SJCRH30 (cell line): ENCODE measurements around the gene NPC2. TPM values are rescaled to one million over a fixed set of nuclear protein-coding genes. Genes with fewer than 3 reads are reported as not detected.
"Not testable (repeated sequence)": the region's sequence is repeated elsewhere in the genome, so short reads cannot be mapped to it uniquely, and the experiment has no call there.

Source experiments
- DNase-seq, 2 experiments: peaks; one replicate each; pipeline ENCODE4 v3.0.0-alpha.2; 2015 to 2020
- H3K27ac ChIP-seq: fragments of 250-450 bp; sonication (Bioruptor Pico); 2 replicates; pipeline ENCODE4 v1.5.1; 2020; ENCODE audit warnings: mild to moderate bottlenecking, moderate library complexity
- H3K27me3 ChIP-seq: fragments of 250-450 bp; sonication (Bioruptor Pico); 2 replicates; pipeline ENCODE4 v1.5.1; 2020; ENCODE audit warnings: mild to moderate bottlenecking, moderate library complexity
- H3K36me3 ChIP-seq: fragments of 250-450 bp; sonication (Bioruptor Pico); 2 replicates; pipeline ENCODE4 v1.5.1; 2020; ENCODE audit warnings: mild to moderate bottlenecking, moderate library complexity
- H3K4me1 ChIP-seq: fragments of 250-450 bp; sonication (Bioruptor Pico); 2 replicates; pipeline ENCODE4 v1.5.1; 2020; ENCODE audit warnings: mild to moderate bottlenecking, moderate library complexity
- H3K4me3 ChIP-seq: fragments of 250-450 bp; sonication (Bioruptor Pico); 2 replicates; pipeline ENCODE4 v1.5.1; 2020; ENCODE audit warnings: mild to moderate bottlenecking, moderate library complexity
- H3K9me3 ChIP-seq: fragments of 250-450 bp; sonication (Bioruptor Pico); replicated peaks from 2 replicates; pipeline ENCODE4 v1.5.1; 2020; ENCODE audit warnings: mild to moderate bottlenecking, moderate library complexity
- total RNA-seq: library from RNA; depleted of rRNA; stranded (reverse); fragments of >200 nt; shearing (Covaris generic); gene quantifications from 2 replicates; pipeline ENCODE4 v1.2.3, GENCODE V29; 2014

NPC2 gene
- total RNA-seq, 1 experiment from 2014 or later, result 99.2 TPM

DNA sequence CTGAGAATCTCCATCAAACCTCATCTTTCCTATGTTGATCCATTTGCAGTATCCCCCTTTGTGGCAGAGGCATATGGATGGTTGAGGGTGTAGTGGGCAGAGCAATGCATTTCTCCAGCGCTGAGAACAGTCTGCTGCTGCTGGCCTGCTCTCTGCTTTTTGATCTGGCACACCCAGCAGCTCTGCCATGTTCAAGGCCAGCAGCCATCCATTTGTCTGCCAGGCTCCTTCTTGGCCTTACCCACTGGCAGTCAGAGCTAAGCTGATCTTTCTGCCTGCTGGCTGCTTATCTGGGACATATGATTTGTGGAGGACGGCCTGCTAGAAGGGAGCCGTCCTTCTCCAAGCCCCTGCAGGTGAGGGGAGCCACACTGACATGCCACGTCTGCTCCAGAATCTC is 17.0 kb downstream of the NPC2 start:
- H3K4me3 ChIP-seq, result no peak overlapping the region
- no peak overlapping the region for H3K27ac ChIP-seq
- no peak for DNase-seq
- no peaks in the 10 kb centered on the region for H3K27me3 ChIP-seq
- no peaks in the 10 kb centered on the region for H3K36me3 ChIP-seq
- no peaks in the 10 kb centered on the region for H3K9me3 ChIP-seq
- H3K4me1 ChIP-seq, result no peaks in the 10 kb centered on the region

DNA sequence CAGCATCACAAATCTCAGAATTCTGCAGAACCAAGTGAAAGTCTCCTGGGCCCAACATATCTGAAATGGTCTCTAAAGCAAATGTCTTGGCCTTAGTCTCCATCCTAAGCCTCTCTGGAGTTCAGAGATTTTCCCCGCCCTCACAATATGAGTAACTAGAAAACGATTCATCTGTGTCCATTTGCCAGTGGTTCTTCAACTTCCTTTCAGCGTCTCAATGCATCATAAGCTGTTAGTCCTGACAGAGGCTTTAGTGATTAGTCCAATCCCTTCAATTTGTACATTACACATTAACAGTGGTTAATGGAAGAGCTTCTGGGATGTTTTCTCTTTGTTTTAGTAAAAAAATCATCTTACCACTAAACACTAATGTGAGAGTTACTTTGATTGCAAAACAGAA is 17.4 kb downstream of the NPC2 start:
- DNase-seq, result no peak
- no peaks in the 10 kb centered on the region for H3K4me1 ChIP-seq
- H3K27me3 ChIP-seq, result no peaks in the 10 kb centered on the region
- no peak overlapping the region for H3K27ac ChIP-seq
- H3K9me3 ChIP-seq, result no peaks in the 10 kb centered on the region
- H3K4me3 ChIP-seq, result no peak overlapping the region
- H3K36me3 ChIP-seq, result no peaks in the 10 kb centered on the region

DNA sequence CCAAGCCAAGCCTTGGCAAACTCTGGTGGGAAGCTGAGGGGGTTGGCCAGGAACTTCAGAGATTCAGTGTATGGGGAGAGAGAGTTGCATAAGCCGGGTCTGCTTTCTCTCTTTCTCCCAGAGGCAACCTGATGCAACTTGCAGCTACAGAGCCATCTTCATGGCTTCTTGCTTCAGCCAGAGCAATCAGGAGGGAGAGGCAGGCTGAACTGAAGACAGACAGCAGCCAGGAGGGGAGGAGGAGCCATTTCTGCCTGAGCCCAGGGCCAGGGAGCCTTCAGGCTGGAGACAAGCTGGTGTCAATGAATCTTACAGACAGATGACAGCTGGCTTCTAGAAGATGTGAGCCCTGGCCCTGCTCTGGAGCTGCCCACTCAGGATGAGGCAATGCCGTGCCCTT is 18.7 kb downstream of the NPC2 start:
- peak in 1 of 2 experiments; percentile 13 for DNase-seq
- Histone ChIP-seq H3K9me3 (no peaks in the 10 kb centered on the region), H3K4me3 (no peak overlapping the region), H3K27me3 (no peaks in the 10 kb centered on the region), H3K4me1 (no peaks in the 10 kb centered on the region), H3K27ac (no peak overlapping the region), H3K36me3 (no peaks in the 10 kb centered on the region)

DNA sequence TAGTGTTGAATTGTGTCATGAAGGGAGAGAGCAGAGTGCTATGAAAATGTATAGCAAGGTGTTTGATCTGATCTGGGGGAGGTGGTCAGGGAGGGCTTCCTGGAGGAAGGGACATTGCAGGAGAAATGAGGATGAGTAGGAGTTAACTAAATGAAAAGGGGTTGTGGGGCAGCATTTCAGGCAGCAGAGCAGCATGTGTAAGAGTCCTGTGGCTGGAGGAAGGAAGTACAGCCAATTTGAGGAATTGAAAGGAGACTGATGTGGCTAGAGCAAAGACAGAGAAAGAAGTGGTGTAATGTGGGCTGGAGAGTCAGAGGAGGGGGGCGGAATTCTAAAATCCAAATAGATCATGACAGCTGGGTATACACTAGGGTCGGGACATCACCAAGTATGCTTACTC is 20.5 kb downstream of the NPC2 start:
- Histone ChIP-seq H3K27me3 (no peaks in the 10 kb centered on the region), H3K27ac (no peak overlapping the region), H3K36me3 (no peaks in the 10 kb centered on the region), H3K4me1 (no peaks in the 10 kb centered on the region), H3K4me3 (no peak overlapping the region), H3K9me3 (no peaks in the 10 kb centered on the region)
- DNase-seq, result no peak

DNA sequence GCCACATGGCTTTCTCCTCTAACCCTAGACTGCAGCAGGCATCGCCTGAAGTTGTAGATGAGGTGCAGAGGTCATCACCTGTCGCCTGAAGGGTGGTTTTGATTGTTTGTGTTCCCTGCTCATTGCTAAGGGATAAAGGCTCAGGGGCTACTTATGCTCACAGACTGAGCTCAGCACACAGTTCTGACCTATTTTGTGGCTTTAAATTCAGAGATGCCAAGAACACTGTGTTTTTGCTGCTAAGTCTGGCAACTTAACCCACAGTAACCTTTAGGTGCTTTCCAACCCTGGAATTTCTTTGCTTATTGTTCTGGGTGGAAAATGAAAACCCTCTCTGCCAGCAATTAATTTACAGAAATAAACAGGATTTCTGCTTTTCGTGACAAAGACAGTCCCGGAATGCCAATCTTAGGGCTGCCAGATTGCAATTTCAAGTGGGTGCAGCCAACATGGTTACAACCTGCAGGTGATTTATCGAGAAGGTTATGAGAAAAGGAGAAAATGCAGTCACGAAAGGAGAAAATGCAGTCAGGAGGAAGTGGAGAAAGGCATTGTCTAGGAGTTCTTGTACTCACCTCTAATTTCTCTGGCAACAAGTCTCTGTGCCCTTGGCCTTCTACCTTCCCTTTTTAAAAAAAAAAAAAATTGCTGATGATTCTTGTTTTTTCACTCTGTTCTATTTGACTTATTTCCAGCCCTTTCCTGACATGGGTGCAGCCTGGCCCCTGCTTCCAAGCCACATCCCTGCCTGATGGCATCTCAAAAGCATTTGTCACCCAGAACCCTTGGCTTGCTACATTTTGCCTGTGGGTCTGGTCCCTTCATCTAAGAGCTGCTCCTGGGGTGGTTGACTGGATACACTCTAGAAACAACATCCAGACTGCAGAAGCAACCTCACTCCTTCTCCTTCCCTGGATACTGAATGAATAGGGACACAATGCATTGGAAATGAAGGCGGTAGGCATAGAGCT is 23.3 kb downstream of the NPC2 start:
- Histone ChIP-seq H3K27me3 (no peaks in the 10 kb centered on the region), H3K4me3 (no peak overlapping the region), H3K27ac (no peak overlapping the region), H3K9me3 (no peaks in the 10 kb centered on the region), H3K36me3 (no peaks in the 10 kb centered on the region), H3K4me1 (no peaks in the 10 kb centered on the region)
- no peak for DNase-seq

DNA sequence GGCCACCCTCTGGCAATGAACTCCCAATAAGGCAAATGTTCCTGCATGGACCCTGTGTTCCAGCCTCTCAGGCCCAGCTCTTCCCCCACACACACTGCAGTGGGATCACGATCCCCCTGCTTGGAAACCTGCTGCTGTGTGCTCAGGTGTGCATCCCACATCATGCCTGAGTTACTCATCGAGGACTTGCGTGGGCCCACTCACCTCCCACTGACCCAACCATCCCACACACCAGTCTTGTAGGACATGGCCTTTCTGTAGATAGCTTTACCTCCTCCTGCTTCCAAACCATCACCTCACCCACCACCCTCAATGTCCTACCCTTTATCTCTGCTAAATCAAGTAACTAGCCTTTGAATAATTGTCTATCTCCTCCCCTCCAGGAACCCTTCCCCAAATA is 24.6 kb downstream of the NPC2 start:
- no peaks in the 10 kb centered on the region for H3K9me3 ChIP-seq
- H3K4me1 ChIP-seq, result no peaks in the 10 kb centered on the region
- no peaks in the 10 kb centered on the region for H3K36me3 ChIP-seq
- H3K27me3 ChIP-seq, result no peaks in the 10 kb centered on the region
- no peak for DNase-seq
- H3K27ac ChIP-seq, result no peak overlapping the region
- no peak overlapping the region for H3K4me3 ChIP-seq

DNA sequence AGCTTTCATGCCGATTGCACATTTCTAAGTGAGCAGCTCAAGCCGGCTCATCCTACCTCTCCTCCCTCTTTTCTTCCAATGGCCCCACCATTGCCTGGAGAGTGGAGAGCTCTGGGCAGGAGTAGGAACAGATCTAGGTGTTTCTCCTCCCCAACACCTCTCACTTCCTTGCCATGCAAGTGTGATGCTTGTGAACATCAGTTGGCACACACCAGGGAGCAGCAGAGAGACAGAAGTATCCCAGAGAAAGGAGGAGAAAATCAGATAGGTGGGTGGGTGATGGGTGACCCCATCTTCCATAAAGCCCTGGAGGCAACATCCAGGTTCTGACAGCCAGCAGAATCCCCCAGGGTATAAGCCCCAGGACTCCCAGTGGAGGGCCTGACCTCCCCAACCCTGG is 27.8 kb downstream of the NPC2 start:
- H3K27ac ChIP-seq, result no peak overlapping the region
- no peak overlapping the region for H3K4me3 ChIP-seq
- no peaks in the 10 kb centered on the region; the same call in 1 of the 2 replicates for H3K4me1 ChIP-seq
- no peaks in the 10 kb centered on the region for H3K27me3 ChIP-seq
- no peak for DNase-seq
- H3K36me3 ChIP-seq, result no peaks in the 10 kb centered on the region
- H3K9me3 ChIP-seq, result no peaks in the 10 kb centered on the region

DNA sequence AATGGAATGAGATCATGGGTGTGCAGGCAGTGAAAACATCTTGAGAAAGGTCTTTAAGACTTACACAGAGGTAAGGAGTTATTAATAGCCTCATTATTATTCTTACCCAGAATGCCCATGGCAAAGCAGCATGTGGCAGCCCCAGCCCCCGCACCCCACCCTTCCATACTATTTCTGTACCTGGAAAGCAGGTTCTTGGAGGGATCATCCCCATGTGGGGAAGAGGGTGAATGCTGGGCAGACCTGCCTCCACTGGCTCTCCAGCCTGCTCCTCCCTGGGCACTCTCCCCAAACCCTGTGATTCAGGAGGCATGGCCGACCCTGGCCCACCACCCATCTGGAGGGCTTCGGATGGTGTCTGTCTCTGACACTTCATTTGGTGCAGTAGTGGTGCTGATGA is 28.3 kb downstream of the NPC2 start:
- no peaks in the 10 kb centered on the region for H3K27me3 ChIP-seq
- DNase-seq, result no peak
- H3K9me3 ChIP-seq, result no peaks in the 10 kb centered on the region
- no peak overlapping the region for H3K27ac ChIP-seq
- H3K4me1 ChIP-seq, result peaks cover 5% of the 10 kb centered on the region
- no peak overlapping the region for H3K4me3 ChIP-seq
- no peaks in the 10 kb centered on the region for H3K36me3 ChIP-seq

DNA sequence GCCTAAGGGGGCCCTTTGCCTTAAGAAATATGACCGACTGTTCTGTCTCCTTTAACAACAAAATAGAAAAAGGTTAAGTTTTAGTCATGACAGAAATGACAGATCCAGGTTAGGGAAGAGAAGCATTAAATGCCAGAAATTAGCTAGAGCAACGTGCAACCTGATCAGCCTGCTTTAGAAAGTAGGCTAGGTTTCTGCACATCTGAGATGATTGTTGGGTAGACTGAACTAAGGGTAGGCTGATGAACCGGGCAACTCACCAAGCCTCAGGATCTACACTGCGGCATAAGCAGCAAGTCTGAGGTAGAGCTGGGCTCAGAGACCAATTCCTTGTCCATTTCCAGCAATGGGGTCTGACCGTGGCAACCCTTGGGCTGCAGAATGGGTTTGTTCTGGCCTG is 29.4 kb downstream of the NPC2 start:
- DNase-seq, result no peak
- Histone ChIP-seq H3K4me1 (peaks cover 5% of the 10 kb centered on the region), H3K27me3 (no peaks in the 10 kb centered on the region), H3K4me3 (no peak overlapping the region), H3K36me3 (no peaks in the 10 kb centered on the region), H3K9me3 (no peaks in the 10 kb centered on the region), H3K27ac (no peak overlapping the region)

DNA sequence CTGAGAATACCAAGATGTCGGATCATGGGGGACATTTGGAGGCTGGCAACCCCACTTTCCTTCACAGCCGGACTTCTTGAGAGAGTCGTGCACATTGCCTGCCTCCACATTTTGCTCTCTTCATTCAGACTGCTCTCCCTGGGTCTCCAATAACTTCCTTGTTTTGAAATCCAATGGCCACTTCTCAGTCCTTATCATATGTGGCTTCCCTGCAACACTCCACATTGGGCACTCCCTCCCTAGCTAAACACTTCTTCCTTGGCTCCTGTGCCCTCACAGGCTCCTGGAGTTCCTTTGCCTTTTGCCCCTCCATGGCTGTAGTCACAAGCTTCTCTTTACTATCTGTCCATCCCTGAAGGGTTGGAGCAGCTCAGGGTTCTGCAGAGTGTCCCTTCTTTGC is 30.1 kb downstream of the NPC2 start:
- Histone ChIP-seq H3K4me3 (no peak overlapping the region), H3K27me3 (no peaks in the 10 kb centered on the region), H3K4me1 (peaks cover 5% of the 10 kb centered on the region), H3K36me3 (no peaks in the 10 kb centered on the region), H3K27ac (no peak overlapping the region), H3K9me3 (no peaks in the 10 kb centered on the region)
- no peak for DNase-seq

DNA sequence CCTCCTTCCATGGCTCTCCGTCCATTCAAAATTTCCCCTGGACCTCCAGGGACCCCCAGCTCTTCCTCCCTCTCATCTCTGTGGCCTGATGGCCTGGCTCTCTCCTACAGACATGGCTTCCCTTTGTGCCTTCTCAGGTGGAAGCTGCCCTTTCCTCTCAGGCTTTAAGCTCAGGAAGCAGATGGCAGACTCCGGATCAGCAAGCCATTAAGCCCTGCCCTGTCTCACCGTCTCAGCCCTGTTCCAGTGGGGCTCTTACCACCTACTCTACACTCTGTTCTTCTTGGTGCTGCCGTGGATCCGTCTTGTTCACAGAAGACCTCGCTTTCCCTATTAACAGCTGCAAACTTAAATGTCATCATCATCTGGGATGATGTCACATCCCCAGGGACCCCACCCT is 33.1 kb downstream of the NPC2 start:
- Histone ChIP-seq H3K36me3 (no peaks in the 10 kb centered on the region), H3K4me3 (no peak overlapping the region), H3K4me1 (peaks cover 6% of the 10 kb centered on the region), H3K27ac (no peak overlapping the region), H3K9me3 (no peaks in the 10 kb centered on the region), H3K27me3 (no peaks in the 10 kb centered on the region)
- DNase-seq, result peak in 1 of 2 experiments; percentile 9

DNA sequence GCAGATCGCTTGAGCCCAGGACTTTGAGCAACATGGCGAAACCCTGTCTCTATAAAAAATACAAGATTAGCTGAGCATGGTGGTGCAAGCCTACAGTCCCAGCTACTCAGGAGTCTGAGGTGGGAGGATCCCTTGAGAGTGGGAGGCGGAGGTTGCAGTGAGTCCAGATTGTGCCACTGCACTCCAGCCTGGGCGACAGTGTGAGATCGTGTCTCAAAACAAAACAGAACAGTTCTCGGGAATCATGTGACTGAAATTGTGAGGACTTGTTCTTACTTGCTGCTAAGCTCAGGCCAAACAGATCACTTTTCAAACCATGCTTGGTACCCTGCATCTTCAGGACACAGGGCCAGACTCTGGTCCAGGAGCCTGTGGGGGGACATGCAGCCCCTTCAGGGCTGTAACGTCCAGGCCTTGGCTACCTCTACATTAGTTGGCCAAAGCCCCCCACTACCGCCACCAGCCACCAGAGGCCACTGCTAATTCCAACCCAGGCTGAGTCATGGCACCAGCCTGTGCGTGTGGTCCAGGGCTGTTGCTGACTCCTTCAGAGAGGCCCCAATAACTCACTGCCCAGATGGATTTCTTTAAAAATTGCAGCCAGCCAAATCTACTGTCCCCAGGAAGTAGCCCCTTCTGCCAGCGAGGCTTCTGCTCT is 33.7 kb downstream of the NPC2 start:
- H3K27ac ChIP-seq, result no peak overlapping the region
- no peak overlapping the region for H3K4me3 ChIP-seq
- H3K4me1 ChIP-seq, result peaks cover 9% of the 10 kb centered on the region
- DNase-seq, result peak; percentile 63 to 71
- H3K36me3 ChIP-seq, result no peaks in the 10 kb centered on the region
- no peaks in the 10 kb centered on the region for H3K27me3 ChIP-seq
- no peaks in the 10 kb centered on the region for H3K9me3 ChIP-seq

DNA sequence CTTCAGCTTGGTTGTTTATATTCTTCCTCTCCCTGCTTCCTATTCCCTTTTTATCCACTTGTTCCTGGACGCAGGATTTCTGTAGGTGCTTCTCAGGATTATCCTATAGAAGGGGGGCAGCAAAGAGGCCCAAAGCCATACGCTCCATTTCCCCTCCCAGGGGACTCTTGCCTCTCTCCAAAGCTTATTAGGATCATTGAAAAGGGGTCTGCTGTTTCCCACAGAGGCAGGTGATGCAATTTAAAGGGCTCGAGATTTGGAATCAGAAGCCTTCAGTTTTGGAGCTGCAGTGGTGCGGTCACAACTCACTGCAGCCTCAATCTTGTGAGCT is 35.6 kb downstream of the NPC2 start:
- Histone ChIP-seq H3K36me3 (no peaks in the 10 kb centered on the region), H3K4me3 (no peak overlapping the region), H3K9me3 (no peaks in the 10 kb centered on the region; the same call in 1 of the 2 replicates), H3K27me3 (no peaks in the 10 kb centered on the region), H3K4me1 (peaks cover 9% of the 10 kb centered on the region), H3K27ac (no peak overlapping the region)
- no peak for DNase-seq

DNA sequence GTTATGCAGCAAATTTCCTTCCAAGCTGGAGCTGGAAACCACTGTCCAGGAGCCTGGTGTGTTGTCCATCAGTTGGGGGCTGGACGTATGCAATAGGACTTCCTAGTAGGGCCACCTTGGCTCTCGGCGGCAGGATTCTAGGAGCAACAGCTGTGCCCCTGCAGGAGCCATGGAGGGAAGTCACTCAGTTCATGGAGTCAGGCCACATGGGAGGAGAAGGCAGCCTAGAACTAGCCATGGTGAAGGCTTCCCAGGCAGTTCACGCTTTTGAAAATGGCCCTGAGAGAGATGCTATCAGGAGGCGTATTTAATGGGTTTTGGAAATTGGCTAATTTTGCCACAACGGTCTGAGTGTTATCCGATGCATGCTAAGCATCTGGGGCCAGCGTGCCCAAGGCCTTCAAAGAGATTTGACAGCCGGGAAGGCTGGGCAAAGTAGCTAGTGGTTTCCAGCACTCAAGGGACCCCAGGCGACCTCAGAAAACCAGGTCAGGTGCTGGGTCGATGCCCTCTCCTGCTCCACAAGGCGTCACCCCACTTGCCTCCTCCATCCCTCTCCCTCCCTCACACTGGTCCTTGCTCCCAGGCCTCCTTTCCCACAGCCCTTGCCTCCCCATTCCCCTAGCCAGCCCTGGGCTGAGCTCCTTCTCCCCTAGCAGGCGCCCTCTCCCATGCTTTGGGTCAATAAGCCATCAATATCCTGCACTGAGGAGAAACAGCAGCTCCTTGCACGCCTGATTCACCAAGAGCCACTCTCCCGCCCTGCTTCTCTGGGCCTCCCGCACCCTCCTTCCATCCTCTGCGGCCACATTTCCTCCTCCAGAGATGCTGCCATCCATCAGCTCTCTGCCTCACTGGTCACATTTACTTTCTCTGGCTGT is 36.2 kb downstream of the NPC2 start:
- Histone ChIP-seq H3K27ac (no peak overlapping the region), H3K9me3 (no peaks in the 10 kb centered on the region; the same call in 1 of the 2 replicates), H3K27me3 (no peaks in the 10 kb centered on the region), H3K4me3 (no peak overlapping the region), H3K36me3 (no peaks in the 10 kb centered on the region), H3K4me1 (peaks cover 9% of the 10 kb centered on the region)
- peak; percentile 19 to 33 for DNase-seq

DNA sequence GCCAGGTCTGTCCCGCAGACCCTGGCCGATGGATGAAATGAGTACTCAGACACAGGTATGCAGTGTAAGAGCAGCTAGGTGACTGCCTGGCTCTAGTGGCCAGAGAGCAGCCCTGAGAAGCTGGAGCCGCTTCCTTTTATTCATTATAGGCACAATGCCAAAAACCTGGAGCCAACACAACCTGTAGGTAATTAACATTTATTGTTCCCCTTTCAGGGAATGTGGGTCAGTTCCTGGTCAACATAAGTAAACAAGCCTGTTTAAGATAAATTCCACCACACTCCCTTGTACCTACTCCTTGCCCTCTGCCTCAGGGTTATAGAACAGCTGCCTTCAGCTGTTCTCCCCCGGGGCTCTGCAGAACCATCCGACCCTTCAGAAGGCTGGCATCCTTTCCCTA is 38.7 kb downstream of the NPC2 start:
- not testable (repeated sequence) for H3K36me3 ChIP-seq, H3K4me3 ChIP-seq, H3K9me3 ChIP-seq, H3K27me3 ChIP-seq, H3K27ac ChIP-seq, H3K4me1 ChIP-seq
- DNase-seq, result peak; percentile 39 to 62
